A549 (cell line): ENCODE results near the gene TBC1D32.

Experiments used
- HDAC2 ChIP-seq: fragments of 200-600 bp; sonication (generic); IDR thresholded peaks from 2 replicates; pipeline ENCODE4 v1.6.1; 2016
- HOXA7 ChIP-seq: fragments of 250-450 bp; sonication (Bioruptor Pico); IDR thresholded peaks from 2 replicates; pipeline ENCODE4 v1.5.0; 2020; ENCODE audit warnings: mild to moderate bottlenecking, moderate library complexity
- MAFK ChIP-seq: fragments of 450-650 bp; IDR thresholded peaks from 2 replicates; pipeline ENCODE4 v1.6.1; 2014; ENCODE audit not compliant: partially characterized antibody
- NPAS2 ChIP-seq: fragments of 250-450 bp; sonication (Bioruptor Pico); IDR thresholded peaks from 2 replicates; pipeline ENCODE4 v1.8.0; 2022; ENCODE audit warnings: mild to moderate bottlenecking, moderate library complexity, borderline replicate concordance
- POLR2A ChIP-seq: IDR thresholded peaks from 2 replicates; pipeline ENCODE4 v1.6.1; 2012; ENCODE audit warnings: mild to moderate bottlenecking, low read length
- TF ChIP-seq, protein P1 (sequence below): fragments of 200-600 bp; sonication (generic); IDR thresholded peaks from 2 replicates; pipeline ENCODE4 v1.6.1; 2016; ENCODE audit warnings: antibody characterized with exemption, mild to moderate bottlenecking, moderate library complexity
- TF ChIP-seq, protein P2 (sequence below): fragments of >200 bp; sonication (Bioruptor Twin); formaldehyde crosslinking; IDR thresholded peaks from 3 replicates; pipeline ENCODE4 v1.5.1; 2016

DNA sequence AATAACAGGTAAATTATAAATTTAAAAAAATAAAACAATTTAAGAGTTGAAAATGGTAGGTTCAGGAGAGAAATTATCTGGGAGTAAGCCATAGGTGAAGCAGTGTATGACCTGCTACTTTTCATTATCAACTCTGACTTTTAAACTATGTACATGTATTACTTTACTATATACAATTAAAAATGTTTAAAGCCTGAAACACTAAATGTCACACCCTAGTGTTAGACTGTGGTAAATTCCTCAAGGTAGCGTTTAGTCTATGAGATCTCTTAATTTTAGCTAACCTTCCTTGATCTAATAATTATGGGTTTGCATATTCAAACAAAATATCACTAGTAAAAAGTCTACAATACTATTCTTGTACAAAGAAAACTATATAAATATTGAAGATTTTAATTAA, 22.3 kb upstream of the TBC1D32 start:
- TF ChIP-seq, protein P1, sequence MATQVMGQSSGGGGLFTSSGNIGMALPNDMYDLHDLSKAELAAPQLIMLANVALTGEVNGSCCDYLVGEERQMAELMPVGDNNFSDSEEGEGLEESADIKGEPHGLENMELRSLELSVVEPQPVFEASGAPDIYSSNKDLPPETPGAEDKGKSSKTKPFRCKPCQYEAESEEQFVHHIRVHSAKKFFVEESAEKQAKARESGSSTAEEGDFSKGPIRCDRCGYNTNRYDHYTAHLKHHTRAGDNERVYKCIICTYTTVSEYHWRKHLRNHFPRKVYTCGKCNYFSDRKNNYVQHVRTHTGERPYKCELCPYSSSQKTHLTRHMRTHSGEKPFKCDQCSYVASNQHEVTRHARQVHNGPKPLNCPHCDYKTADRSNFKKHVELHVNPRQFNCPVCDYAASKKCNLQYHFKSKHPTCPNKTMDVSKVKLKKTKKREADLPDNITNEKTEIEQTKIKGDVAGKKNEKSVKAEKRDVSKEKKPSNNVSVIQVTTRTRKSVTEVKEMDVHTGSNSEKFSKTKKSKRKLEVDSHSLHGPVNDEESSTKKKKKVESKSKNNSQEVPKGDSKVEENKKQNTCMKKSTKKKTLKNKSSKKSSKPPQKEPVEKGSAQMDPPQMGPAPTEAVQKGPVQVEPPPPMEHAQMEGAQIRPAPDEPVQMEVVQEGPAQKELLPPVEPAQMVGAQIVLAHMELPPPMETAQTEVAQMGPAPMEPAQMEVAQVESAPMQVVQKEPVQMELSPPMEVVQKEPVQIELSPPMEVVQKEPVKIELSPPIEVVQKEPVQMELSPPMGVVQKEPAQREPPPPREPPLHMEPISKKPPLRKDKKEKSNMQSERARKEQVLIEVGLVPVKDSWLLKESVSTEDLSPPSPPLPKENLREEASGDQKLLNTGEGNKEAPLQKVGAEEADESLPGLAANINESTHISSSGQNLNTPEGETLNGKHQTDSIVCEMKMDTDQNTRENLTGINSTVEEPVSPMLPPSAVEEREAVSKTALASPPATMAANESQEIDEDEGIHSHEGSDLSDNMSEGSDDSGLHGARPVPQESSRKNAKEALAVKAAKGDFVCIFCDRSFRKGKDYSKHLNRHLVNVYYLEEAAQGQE: no peak
- TF ChIP-seq NPAS2 (CRISPR knock-in tag): no peak
- TF ChIP-seq POLR2A: no peak
- TF ChIP-seq HOXA7: no peak
- TF ChIP-seq, protein P2, sequence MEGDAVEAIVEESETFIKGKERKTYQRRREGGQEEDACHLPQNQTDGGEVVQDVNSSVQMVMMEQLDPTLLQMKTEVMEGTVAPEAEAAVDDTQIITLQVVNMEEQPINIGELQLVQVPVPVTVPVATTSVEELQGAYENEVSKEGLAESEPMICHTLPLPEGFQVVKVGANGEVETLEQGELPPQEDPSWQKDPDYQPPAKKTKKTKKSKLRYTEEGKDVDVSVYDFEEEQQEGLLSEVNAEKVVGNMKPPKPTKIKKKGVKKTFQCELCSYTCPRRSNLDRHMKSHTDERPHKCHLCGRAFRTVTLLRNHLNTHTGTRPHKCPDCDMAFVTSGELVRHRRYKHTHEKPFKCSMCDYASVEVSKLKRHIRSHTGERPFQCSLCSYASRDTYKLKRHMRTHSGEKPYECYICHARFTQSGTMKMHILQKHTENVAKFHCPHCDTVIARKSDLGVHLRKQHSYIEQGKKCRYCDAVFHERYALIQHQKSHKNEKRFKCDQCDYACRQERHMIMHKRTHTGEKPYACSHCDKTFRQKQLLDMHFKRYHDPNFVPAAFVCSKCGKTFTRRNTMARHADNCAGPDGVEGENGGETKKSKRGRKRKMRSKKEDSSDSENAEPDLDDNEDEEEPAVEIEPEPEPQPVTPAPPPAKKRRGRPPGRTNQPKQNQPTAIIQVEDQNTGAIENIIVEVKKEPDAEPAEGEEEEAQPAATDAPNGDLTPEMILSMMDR: no peak
- TF ChIP-seq MAFK: no peak
- TF ChIP-seq HDAC2: no peak
